Measurements from ENCODE around the gene NNT.
"Not testable (repeated sequence)": the region's sequence is repeated elsewhere in the genome, so short reads cannot be mapped to it uniquely, and the experiment has no call there.

The NNT gene

DNA sequence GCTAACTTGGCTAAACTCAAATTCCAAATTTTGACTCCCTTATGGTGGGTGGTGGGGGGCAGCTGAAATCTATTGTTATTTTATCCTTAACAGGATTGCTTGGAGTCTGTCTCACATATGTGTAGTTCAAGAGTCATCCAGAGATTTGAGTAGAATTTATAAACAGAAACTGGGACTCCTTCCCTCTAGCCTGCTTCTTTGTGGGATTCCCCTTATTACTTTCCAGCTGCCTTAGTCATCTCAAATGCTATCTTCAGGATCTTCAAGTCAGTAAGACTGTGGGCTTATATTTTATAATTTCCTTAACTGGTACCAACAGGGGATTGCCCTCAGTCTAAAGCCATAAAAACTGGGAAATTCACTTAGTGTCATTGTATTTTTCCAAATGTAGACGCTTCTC is 55.5 kb downstream of the NNT start:
- Histone ChIP-seq H3K9ac (no peak overlapping the region), H3K4me2 (no peak overlapping the region), H3K9me3 (peaks cover 15% of the 10 kb centered on the region), H4K20me1 (0 out of 2 replicates have a peak, but pooled peaks cover 8% of the 10 kb centered on the region), H3K36me3 (peaks cover 93% of the 10 kb centered on the region), H3K27me3 (no peaks in the 10 kb centered on the region), H3K4me1 (no peaks in the 10 kb centered on the region), H3K27ac (no peak overlapping the region), H3K4me3 (no peak overlapping the region)
- TF ChIP-seq Cebpa-rat (IDR thresholded peaks at IDR 0.05): no peak

DNA sequence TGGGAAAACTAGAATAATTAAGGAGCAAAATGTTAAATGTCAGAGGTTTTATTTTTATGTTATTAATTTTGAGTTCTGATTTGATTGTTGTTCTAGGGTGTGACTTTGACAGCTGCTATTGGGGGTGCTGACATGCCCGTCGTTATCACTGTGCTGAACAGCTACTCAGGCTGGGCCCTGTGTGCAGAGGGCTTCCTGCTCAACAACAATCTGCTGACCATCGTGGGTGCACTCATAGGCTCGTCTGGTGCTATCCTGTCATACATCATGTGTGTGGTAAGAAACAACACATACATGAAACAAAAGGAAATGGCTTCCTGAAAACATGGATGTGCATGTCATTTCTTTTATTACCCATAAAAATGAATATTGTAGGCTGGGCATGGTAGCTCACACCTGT is 56.1 kb downstream of the NNT start:
- H3K27ac ChIP-seq: no peak overlapping the region

DNA sequence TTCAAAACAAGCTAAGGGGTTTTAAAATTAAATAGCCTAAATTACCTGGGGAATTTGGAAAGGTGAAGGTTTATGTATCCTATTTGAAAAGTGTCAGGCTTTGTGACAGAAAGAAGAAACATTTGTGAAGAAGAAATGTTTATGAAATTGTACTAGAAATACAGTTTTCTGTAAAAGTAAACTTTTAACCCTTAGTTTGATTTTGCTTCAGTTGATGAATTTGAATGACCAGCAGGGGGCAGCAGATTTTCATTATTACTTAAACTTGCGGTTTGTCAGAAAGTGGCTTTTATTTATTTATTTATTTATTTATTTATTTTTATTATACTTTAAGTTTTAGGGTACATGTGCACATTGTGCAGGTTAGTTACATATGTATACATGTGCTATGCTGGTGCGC is 58.1 kb downstream of the NNT start:
- H3K27ac ChIP-seq: no peak overlapping the region
- no peaks in the 10 kb centered on the region for H3K4me1 ChIP-seq
- no peak for TF ChIP-seq Cebpa-rat (IDR thresholded peaks at IDR 0.05)

More for the DNA sequence above, 56.1 kb downstream of the NNT start:
- no peak overlapping the region for H3K4me3 ChIP-seq
- H3K9ac ChIP-seq: no peak overlapping the region
- H3K9me3 ChIP-seq: peaks cover 19% of the 10 kb centered on the region
- no peaks in the 10 kb centered on the region for H3K4me1 ChIP-seq
- 0 out of 2 replicates have a peak, but pooled peaks cover 8% of the 10 kb centered on the region for H4K20me1 ChIP-seq
- TF ChIP-seq Cebpa-rat (IDR thresholded peaks at IDR 0.05): no peak
- no peaks in the 10 kb centered on the region for H3K27me3 ChIP-seq
- H3K4me2 ChIP-seq: no peak overlapping the region
- peaks cover 93% of the 10 kb centered on the region for H3K36me3 ChIP-seq

DNA sequence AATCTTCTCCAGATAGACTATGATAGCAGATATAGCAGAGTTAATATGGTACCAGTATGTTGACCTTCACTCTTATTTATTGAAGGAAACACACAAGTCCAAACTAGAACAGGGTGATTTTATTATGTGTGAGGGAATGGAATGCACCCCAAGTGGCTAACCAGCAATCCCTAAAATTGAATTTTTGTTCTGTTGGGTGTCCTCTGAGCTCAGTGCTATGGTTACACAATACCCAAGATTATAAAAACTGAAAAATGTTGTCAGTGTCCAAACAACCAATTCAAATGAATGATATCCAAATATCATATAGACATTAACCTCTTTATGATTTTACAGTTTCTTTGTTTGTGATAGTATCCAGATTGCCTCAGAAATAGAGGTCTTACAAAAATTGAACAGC is 60.9 kb downstream of the NNT start:
- Histone ChIP-seq H3K4me1 (no peaks in the 10 kb centered on the region), H3K4me3 (no peak overlapping the region), H3K27ac (no peak overlapping the region), H4K20me1 (no peaks in the 10 kb centered on the region), H3K9me3 (peaks cover 50% of the 10 kb centered on the region), H3K27me3 (no peaks in the 10 kb centered on the region), H3K36me3 (peaks cover 77% of the 10 kb centered on the region), H3K9ac (no peak overlapping the region), H3K4me2 (no peak overlapping the region)
- no peak for TF ChIP-seq Cebpa-rat (IDR thresholded peaks at IDR 0.05)

More for the DNA sequence above, 58.1 kb downstream of the NNT start:
- no peak overlapping the region for H3K9ac ChIP-seq
- no peaks in the 10 kb centered on the region for H4K20me1 ChIP-seq
- peaks cover 94% of the 10 kb centered on the region for H3K36me3 ChIP-seq
- peaks cover 35% of the 10 kb centered on the region for H3K9me3 ChIP-seq
- no peaks in the 10 kb centered on the region for H3K27me3 ChIP-seq
- H3K4me2 ChIP-seq: no peak overlapping the region
- H3K4me3 ChIP-seq: no peak overlapping the region

DNA sequence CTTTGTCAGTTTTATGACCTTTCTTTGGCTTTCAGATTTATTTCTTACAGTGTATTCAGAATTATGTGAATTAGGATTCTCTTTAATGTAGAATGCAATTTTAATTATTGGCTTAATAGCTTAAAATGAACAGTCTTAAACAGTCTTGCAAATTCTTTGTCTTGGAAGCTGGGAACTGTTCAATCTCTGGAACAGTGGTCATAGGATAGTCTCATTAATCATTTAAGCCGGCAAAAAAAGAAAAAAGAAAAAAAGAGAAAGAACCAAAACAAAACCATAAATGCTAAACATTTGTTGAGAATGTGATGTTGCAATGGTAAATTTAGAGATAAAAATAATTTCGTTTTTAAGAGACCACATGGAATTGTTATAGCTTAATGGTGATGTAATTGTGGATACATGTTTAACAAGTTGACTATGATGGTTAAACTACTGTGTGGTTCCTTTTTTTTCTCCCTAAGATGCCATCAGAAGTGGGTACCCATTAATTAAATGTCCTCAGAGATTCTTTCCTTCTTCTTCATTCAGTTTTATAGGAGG is 61.6 kb downstream of the NNT start:
- Histone ChIP-seq H4K20me1 (no peaks in the 10 kb centered on the region), H3K4me3 (no peak overlapping the region), H3K27me3 (no peaks in the 10 kb centered on the region), H3K9ac (no peak overlapping the region), H3K27ac (no peak overlapping the region), H3K36me3 (peaks cover 71% of the 10 kb centered on the region), H3K4me2 (no peak overlapping the region), H3K4me1 (no peaks in the 10 kb centered on the region), H3K9me3 (peaks cover 45% of the 10 kb centered on the region)
- no peak for TF ChIP-seq Cebpa-rat (IDR thresholded peaks at IDR 0.05)

DNA sequence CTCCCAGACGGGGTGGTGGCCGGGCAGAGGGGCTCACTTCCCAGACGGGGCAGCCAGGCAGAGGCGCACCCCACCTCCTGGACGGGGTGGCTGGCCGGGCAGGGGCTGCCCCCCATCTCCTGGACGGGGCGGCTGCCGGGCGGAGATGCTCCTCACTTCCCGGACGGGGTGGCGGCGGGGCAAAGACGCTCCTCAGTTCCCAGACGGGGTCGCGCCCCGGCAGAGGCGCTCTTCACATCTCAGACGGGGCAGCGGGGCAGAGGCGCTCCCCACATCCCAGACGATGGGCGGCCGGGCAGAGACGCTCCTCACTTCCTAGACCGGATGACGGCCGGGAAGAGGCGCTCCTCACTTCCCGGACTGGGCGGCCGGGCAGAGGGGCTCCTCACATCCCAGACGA is 62.8 kb downstream of the NNT start:
- H3K9me3 ChIP-seq: peaks cover 44% of the 10 kb centered on the region
- peaks cover 63% of the 10 kb centered on the region for H3K36me3 ChIP-seq
- H4K20me1 ChIP-seq, H3K27me3 ChIP-seq, H3K4me3 ChIP-seq, H3K4me1 ChIP-seq, H3K4me2 ChIP-seq, H3K9ac ChIP-seq, H3K27ac ChIP-seq: not testable (repeated sequence)

DNA sequence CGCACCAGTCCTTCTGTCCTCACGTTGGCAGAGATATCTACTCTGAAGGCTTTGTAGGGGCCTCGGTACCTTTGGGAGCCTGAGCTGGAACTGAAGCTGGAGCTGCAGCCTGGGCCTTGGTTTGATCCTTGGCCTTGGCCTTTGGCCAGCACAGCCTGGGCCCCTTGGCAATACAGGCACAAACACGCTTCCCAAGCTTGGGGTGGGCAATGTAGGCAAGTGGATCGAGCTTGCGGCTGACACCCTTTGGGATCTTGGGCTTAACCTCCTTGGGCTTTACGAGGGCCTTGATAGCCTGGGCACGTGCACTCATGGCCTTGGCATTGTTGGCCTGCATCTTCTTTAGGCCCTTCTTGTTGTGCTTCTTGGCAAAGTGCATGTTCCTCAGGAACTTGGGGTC is 63.7 kb downstream of the NNT start:
- not testable (repeated sequence) for H3K4me1 ChIP-seq, H4K20me1 ChIP-seq, H3K4me2 ChIP-seq, H3K27ac ChIP-seq, H3K4me3 ChIP-seq, H3K27me3 ChIP-seq, H3K9ac ChIP-seq
- peaks cover 47% of the 10 kb centered on the region for H3K9me3 ChIP-seq
- peaks cover 63% of the 10 kb centered on the region for H3K36me3 ChIP-seq

DNA sequence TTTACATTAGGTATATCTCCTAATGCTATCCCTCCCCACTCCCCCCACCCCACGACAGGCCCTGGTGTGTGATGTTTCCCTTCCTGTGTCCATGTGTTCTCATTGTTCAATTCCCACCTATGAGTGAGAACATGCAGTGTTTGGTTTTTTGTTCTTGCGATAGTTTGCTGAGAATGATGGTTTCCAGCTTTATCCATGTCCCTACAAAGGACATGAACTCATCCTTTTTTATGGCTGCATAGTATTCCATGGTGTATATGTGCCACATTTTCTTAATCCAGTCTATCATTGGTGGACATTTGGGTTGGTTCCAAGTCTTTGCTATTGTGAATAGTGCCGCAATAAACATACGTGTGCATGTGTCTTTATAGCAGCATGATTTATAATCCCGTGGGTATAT is 64.4 kb downstream of the NNT start:
- H4K20me1 ChIP-seq, H3K4me1 ChIP-seq, H3K9ac ChIP-seq, H3K4me2 ChIP-seq, H3K4me3 ChIP-seq, H3K27me3 ChIP-seq, H3K27ac ChIP-seq: not testable (repeated sequence)
- peaks cover 63% of the 10 kb centered on the region for H3K36me3 ChIP-seq
- H3K9me3 ChIP-seq: peaks cover 47% of the 10 kb centered on the region

DNA sequence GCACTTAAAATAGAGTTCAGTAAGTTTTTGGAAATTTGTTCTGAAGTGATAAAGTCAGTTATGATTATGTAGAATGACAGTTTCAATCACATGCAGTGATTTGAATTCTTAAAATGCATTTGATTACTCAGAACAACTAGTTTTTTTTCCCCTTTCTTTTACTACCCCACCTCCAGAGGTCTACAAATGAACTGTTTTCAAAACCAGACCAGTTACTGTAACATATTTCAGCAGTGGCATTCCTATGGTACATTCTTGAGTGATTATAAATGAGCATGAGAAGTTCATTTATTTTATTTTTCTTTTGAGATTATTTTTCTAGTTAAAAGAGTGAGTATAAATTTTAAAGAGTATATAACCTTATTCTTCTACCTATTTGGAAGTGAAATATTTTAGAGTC is 71.6 kb downstream of the NNT start:
- no peak for TF ChIP-seq Cebpa-rat (IDR thresholded peaks at IDR 0.05)

DNA sequence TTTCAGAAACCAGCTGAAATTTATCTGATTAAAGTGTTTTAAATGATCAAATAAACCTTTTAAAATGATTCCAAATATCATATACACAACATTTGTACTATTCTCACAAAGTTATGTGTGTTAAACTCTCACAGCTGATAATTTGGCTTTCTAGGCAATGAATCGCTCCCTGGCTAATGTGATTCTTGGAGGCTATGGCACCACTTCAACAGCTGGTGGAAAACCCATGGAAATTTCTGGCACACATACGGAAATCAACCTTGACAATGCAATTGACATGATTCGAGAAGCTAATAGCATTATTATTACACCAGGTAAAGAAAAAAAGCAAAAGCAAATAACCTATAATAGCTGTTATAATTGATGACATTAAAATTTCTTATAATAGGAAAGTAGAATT is 72.4 kb downstream of the NNT start:
- H3K9me3 ChIP-seq: peaks cover 7% of the 10 kb centered on the region
- H3K27me3 ChIP-seq: no peaks in the 10 kb centered on the region; the same call in 1 of the 2 replicates
- TF ChIP-seq Cebpa-rat (IDR thresholded peaks at IDR 0.05): no peak
- no peak overlapping the region for H3K4me2 ChIP-seq
- peaks cover 13% of the 10 kb centered on the region; the same call in 1 of the 2 replicates for H4K20me1 ChIP-seq
- H3K4me3 ChIP-seq: no peak overlapping the region
- H3K4me1 ChIP-seq: no peaks in the 10 kb centered on the region
- no peak overlapping the region for H3K9ac ChIP-seq
- peaks cover 77% of the 10 kb centered on the region for H3K36me3 ChIP-seq
- H3K27ac ChIP-seq: no peak overlapping the region

More for the DNA sequence above, 71.6 kb downstream of the NNT start:
- Histone ChIP-seq H3K27me3 (no peaks in the 10 kb centered on the region; the same call in 1 of the 2 replicates), H3K36me3 (peaks cover 74% of the 10 kb centered on the region), H4K20me1 (peaks cover 12% of the 10 kb centered on the region; the same call in 1 of the 2 replicates), H3K9me3 (peaks cover 7% of the 10 kb centered on the region), H3K4me2 (no peak overlapping the region), H3K9ac (no peak overlapping the region), H3K27ac (no peak overlapping the region), H3K4me1 (no peaks in the 10 kb centered on the region), H3K4me3 (no peak overlapping the region)

Data from BLaER1 (cell line).